CD4-positive, alpha-beta T cell treated with Interleukin-21 for 1 hour (primary cell): ENCODE data around the gene XPNPEP3.

Source experiments
- DNase-seq: peaks from one replicate; pipeline ENCODE4 v3.0.0-alpha.2; 2020

Gene XPNPEP3

DNA sequence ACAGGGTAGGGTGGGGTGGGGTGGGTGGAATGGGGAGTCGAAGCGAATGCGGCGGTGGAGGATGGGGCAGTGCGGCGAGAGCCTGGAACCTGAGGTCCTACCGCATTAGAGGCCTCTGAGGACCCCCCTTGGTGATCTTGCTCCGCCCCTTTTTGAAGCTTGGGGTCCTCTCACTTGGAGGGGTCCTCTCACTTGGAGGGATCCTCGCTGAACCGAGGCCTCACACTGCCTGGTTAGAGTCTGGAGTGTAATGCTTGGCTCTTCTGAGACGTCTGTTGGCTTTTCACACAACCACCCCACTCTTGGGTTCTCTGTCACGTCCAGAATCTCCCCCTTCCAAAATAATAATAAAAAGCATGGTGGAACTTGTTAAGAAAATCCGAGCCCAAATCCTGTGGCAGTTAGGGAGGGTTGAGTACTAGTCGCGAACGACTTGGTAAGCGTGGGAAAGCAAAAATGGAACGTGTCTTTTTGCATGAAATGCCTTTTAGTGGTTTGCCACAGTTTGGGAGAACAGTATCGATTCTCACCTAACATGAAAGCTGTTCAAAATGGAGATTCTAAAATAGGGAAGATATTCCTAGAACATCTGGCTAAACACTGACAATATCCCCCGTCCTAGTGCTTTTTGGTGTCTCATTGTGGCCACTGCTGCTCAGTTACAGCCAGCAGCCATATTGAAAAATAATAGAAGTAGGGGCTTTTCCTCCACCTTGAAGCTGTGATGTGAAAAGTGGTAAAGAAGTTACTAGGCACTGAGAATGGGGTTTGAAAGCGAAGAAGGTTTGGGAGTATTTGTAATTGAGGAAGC, 95.1 kb downstream of the XPNPEP3 start:
- peak; percentile 44 for DNase-seq

DNA sequence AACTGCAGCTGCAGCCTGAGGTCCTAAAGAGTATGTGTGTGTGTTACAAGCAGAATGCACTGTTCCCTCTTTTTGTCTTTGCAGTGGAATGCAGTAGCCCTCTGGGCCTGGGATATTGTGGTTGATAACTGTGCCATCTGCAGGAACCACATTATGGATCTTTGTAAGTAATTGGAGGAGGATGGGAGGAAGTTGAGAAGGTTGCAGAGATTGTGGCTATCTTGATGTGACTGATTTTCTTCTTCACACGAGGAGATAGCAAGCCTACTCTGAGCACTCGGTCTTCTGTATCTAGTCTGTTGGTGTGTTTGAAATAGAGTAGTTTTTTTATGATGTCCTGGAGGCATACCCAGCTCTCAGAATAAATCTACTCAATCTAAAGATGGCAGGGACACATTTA, 96.5 kb downstream of the XPNPEP3 start:
- no peak for DNase-seq

DNA sequence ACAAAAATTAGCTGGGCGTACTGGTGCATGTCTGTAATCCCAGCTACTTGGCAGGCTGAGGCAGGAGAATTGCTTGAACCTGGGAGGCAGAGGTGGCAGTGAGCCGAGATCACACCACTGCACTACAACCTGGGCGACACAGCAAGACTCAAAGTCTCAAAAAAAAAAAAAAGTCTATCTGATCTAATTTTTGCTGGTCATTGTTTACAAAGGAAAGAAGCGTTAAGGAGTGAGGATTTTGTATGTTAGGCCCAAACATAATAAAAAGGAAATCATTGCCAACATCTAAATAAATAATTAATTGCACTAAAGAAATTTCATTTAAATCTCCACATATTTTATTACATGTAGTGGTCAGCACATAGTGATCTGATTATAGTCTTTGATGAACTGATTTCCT, 97.2 kb downstream of the XPNPEP3 start:
- no peak for DNase-seq

DNA sequence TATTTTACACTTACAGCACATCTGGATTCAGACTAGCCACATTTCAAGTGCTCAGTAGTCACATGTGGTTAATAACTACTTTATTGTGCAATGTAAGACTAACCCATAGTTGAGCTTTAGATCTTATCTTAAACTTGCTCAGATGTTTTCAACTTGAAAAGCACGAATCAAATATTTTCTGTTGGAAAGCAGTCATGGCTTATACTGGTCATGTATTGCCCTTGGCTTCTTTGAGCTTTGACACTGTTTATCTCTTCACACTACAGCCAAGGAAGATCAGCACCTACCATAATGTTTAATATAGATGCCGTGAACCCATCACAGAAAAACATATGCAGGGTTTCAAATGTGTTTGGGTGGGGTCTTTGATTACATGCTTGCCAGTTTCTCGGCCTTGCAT, 98.6 kb downstream of the XPNPEP3 start:
- DNase-seq: no peak

DNA sequence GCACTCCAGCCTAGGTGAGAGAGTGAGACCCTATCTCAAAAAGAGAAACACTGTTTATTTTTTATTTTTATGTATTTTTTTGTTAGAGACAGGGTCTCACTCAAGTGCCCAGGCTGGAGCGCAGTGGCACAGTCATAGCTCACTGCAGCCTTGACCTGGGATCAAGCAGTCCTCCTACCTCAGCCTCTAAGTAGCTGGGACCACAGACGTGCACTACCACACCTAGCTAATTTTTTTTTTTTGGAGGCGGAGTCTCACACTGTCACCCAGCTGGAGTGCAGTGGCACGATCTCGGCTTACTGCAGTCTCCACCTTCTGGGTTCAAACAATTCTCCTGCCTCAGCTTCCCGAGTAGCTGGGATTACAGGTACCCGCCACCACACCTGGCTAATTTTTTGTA, 100.7 kb downstream of the XPNPEP3 start:
- no peak for DNase-seq

DNA sequence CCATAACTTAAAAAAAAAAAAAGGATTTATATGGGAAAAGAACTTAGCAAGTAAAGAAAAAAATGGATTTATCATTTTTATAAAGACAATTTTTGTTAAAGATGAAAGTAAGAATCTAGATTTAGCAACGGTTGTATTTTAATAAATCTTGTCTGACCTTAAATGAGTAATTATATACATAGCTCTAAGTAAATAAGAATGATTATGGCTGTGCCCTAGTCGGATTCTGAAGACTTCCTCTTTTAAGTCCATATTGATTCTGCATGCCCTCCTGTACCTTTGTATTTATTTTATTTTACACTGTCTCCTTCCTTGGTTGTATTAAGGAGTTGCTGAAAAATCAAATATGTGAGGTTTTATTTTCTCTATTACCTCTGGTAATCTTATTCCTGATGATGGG, 101.4 kb downstream of the XPNPEP3 start:
- no peak for DNase-seq

DNA sequence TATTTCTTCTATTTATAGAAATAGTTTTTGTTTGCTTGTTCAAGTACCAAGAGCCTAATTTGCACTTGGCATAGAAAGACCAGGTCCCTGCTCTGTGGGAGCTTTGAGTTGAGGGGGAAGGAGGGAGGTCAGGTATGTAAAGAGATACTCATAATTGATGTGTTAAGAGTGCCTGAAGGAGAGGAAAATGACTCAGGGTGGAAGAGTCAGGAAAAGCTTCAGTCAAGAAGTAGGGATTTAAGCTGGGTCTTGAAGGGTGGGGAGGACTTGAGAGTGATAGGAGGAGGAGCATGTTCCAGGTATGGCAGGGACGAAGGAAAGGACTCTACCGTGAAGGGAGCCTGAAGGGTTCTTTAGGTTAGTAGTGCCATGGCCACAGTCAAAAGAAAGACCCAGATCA, 103.2 kb downstream of the XPNPEP3 start:
- no peak for DNase-seq

DNA sequence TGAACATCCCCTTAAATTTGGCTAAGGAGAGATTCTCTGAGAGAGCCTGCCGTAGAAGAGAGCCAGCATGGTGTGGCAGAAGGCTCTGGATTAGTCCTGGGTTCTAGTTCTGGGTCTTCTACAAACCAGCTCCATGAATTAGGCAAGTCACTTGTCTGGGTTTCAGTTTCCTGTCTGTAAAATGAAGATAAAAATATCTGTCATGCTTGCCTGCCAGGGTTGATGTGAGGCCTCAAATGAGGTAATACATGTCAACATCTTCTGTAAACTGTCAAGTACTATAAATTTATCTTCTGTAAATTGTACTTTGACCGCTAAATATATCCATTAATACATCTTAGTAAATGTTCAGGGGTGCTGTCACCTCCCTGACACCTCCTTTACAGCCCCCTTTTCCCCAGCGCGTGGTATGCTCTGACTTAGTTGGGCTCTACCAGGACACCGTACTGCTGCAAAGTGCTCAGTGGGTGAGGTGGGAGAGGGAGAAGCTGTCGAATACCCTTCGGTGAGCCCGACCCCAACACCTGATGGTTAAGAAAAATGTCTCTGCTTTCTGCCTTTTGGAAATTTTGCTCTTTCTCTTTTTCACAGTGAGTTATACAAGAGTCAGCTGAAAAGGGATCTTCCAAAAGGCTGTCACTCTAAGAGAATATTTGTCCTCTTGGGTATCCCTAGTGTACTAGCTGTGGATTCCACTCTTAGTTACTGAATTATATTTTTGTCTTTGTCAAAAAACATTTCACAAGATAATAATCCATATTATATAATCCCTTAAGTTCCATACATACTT, 109.2 kb downstream of the XPNPEP3 start:
- DNase-seq: no peak

DNA sequence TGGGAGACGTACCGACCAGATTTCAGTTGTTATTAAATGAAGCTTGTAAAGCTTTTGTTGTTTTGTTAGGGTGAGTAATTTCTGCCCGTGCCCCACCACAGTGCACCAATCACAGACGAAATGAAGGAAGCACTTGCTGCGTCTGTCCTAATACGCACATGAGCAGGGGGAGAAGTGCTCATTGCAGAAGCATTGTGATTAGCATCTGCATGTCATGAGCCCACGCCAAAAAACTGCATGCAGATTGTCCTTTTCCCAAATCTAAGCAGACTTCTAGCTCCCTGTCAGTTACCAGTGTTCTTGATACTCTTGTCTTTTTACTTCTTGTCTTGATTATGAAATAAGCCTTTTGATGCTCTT, 109.8 kb downstream of the XPNPEP3 start:
- DNase-seq: no peak

DNA sequence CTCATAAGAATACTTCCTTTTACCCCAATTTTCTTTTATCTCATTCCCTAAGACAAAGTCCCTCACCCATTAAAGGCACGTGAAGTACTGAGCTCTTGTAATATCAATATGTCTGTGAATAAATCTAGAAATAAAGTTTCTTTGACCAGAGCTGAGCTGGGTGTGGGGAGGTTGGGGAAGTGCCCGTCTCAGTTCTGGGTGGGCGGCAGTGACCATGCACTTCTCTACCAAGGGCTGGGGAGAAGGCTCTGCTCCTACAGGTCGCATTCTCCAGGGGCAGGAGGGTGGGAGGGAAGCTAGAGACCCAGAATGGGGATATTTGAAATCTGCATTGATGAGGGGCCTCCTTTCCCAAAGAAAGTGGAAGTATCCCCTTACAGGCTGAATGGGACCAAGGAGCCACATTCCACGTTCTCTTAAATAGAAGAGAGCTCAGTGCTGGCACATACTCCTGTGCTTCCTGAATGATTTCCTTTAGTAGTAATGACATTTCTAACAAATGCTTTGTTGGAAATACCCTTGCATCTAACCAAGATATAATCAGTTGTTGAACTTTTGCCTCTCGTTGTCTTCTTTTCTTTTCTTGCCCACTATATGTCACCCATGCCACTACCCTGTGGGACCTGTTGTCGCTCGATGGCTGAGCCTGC, 110.3 kb downstream of the XPNPEP3 start:
- DNase-seq: no peak

DNA sequence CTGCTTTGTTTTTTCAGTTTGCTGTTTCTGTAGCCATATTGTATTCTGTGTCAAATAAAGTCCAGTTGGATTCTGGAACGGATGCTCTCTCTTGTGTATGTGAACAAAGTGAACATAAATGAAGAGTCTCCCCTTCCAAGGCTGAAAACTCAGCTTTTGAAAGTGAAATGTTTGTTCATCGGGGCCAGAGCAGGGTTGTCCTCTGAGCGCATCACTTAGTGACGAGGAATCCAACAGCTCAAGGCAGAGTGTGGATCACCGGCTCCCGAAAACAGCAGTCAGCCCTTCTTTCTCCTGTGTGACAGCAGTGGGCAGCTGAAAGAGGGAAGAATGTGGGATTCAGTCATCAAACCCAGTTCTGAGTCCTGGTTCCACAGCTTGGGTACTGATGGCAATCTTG, 115.6 kb downstream of the XPNPEP3 start:
- DNase-seq: no peak

DNA sequence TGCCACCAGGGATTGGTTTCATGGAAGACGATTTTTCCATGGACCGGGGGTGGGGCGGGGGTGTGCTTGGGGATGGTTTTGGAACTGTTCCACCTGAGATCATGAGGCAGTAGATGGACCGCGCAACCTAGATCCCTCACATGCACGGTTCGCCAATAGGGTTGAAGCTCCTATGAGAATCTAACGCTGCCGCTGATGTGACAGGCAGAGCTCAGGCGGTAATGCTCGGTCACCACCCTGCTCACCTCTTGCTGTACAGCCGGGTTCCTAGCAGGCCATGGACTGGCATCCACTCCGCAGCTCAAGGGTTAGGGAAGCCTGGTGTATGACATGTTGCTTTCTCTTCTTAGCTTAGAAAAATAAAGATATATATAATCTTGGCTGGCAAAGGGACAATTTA, 116.2 kb downstream of the XPNPEP3 start:
- no peak for DNase-seq

DNA sequence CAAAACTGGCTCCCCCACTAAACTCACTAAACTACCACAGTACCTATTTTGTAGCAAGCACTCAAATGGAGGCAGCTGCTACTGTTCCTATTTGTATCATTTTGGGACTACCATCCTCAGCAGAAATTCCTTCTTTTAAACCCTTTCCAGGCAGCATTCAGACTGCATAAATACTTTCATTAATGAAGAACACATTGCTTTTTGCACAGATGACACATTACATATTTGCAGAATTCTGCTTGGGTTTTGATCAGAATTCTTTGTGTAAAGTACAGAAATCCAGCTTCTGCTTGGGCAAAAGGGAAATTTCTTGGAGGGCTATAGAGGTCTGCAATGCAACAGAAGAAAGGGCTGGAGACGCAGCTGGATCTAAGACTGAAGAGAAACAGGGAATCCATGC, 118.4 kb downstream of the XPNPEP3 start:
- no peak for DNase-seq

DNA sequence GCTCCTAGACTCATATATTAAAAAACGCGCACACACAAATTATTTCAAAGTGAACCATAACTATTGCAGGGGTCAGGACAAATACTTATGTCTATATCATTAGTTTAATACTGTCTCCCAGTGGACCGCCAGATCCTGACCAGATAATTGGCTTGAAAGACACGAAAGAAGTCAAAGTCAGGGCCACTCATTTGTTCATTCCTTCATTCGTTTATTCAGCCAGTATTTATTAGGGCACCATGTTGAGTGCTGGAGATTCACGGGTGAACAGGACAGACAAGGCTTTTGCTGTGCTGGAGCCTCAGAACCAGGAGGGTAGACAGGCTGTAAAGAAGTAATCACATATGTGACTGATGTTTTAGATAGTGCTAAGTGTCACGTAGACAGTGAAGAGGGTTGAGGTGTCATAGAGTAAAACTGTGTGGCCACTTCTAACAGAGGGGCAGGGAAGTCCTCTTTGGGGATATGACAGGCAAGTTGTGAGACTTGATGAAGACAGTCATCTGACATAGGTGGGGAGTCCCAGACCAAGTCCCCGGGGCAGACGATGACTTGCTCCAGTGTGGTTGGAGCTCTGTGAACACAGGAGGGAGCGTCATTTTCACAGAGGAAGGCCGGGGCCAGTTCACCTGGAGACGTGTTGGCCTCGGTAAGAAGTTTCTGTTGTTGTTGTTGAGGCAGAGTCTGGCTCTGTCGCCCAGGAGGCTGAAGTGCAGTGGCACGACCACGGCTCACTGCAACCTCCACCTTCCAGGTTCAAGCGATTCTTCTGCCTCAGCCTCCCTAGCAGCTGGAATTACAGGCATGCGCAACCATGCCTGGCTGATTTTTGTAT, 120.1 kb downstream of the XPNPEP3 start:
- no peak for DNase-seq

DNA sequence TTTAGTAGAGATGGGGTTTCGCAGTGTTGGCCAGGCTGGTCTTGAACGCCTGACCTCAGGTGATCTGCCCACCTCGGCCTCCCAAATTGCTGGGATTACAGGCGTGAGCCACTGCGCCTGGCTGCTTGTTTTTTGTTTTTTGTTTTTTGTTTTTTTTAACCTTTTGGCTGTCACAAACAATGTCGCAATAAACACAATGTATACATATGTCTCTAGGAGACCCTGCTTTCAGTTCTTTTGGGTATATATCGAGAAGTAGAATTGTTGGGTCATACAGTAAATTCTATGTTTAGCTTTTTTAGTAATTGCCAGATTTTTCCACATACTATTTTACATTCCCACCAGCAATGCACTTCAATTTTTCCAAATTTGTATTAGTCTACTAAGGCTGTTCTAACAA, 122.2 kb downstream of the XPNPEP3 start:
- no peak for DNase-seq

DNA sequence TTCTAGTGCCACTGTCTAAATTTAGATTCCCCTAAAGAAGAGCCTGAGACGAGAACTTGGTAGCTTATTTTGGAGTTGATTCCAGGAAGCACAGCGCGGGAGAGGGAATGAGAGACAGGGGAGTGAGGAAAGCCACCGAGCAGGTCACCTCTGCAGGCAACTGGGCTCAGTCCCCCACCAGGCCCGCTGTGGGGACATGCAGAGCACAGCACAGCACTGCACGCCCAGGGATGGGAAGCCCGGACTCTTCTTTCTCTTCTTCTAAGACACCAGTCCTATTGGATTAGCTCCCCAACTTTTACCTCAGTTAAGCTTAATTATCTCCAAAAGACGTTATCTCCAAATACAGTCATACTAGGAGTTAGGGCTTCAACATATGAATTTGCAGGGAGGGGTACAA, 122.9 kb downstream of the XPNPEP3 start:
- DNase-seq: no peak
